IMR-90 (cell line): ENCODE results near the gene OSTM1. TPM values are rescaled to one million over a fixed set of nuclear protein-coding genes. Genes with fewer than 3 reads are reported as not detected.
"Not testable (repeated sequence)": the region's sequence is repeated elsewhere in the genome, so short reads cannot be mapped to it uniquely, and the experiment has no call there.

Experiments
- ATAC-seq: fragments of 200-7000 bp; cut with Tn5 transposase; 2 replicates; pipeline ENCODE4 v1.9.1; 2020; ENCODE audit warnings: low read depth, mild to moderate bottlenecking, moderate library complexity
- BruUV-seq: library from RNA; stranded (reverse); fragments of 400-500 nt; replicated peaks from 2 replicates; lab custom pipeline; 2021; lab: Mats Ljungman, UMichigan
- CTCF ChIA-PET: fragments of 300-600 bp; formaldehyde crosslinking; extraction: SDS; loops from one replicate; lab custom pipeline; 2021; ENCODE audit warnings: antibody characterized with exemption; lab: Yijun Ruan, JAX
- POLR2A ChIA-PET: fragments of 300-600 bp; sonication (Branson Sonifier 250); formaldehyde crosslinking; loops from one replicate; lab custom pipeline; 2022; ENCODE audit warnings: antibody characterized with exemption; ENCODE audit not compliant: unreplicated experiment; lab: Charles Lee
- DNase-seq: peaks from one replicate; pipeline ENCODE4 v3.0.0; 2013
- H2AFZ ChIP-seq: replicated peaks from 2 replicates; pipeline ENCODE3; 2013; ENCODE audit warnings: low read length, mild to moderate bottlenecking; ENCODE audit not compliant: poor library complexity
- H2AK5ac ChIP-seq: 2 replicates; pipeline ENCODE4 v1.6.1; 2013; ENCODE audit warnings: low read depth, low read length, inconsistent platforms
- H2AK9ac ChIP-seq: replicated peaks from 2 replicates; pipeline ENCODE3; 2013; ENCODE audit warnings: mild to moderate bottlenecking, low read depth, low read length, moderate library complexity; ENCODE audit not compliant: poor library complexity
- H2BK120ac ChIP-seq: 2 replicates; pipeline ENCODE4 v1.6.1; 2013; ENCODE audit warnings: low read depth, low read length, inconsistent platforms
- H2BK15ac ChIP-seq: 3 replicates; pipeline ENCODE4 v1.6.1; 2013; ENCODE audit warnings: low read depth, low read length, inconsistent platforms
- H2BK20ac ChIP-seq: 2 replicates; pipeline ENCODE4 v1.6.1; 2013; ENCODE audit warnings: low read depth, mild to moderate bottlenecking, inconsistent platforms, low read length, moderate library complexity
- H2BK5ac ChIP-seq: 2 replicates; pipeline ENCODE4 v1.6.1; 2013; ENCODE audit warnings: mild to moderate bottlenecking, low read depth, low read length, inconsistent platforms; ENCODE audit not compliant: poor library complexity, severe bottlenecking
- H3K14ac ChIP-seq: replicated peaks from 2 replicates; pipeline ENCODE4 v1.6.1; 2013; ENCODE audit warnings: low read depth, low read length, inconsistent platforms
- H3K18ac ChIP-seq: 2 replicates; pipeline ENCODE4 v1.6.1; 2013; ENCODE audit warnings: low read depth, low read length, control low read depth
- H3K23ac ChIP-seq: 2 replicates; pipeline ENCODE4 v1.6.1; 2013; ENCODE audit warnings: low read depth, low read length, inconsistent platforms
- H3K27ac ChIP-seq: 2 replicates; pipeline ENCODE4 v1.5.1; 2013; ENCODE audit warnings: mild to moderate bottlenecking, control low read depth, low read length; ENCODE audit not compliant: insufficient read depth
- H3K27me3 ChIP-seq: 2 replicates; pipeline ENCODE4 v1.6.1; 2013; ENCODE audit warnings: low read length; ENCODE audit not compliant: control insufficient read depth, insufficient read depth
- H3K36me3 ChIP-seq: 2 replicates; pipeline ENCODE4 v1.6.1; 2013; ENCODE audit warnings: low read length, mixed read lengths; ENCODE audit not compliant: control insufficient read depth, insufficient read depth
- H3K4ac ChIP-seq: 2 replicates; pipeline ENCODE4 v1.6.1; 2013; ENCODE audit warnings: low read depth, low read length, inconsistent platforms
- H3K4me1 ChIP-seq: 2 replicates; pipeline ENCODE4 v1.6.1; 2013; ENCODE audit warnings: low read length, mixed read lengths; ENCODE audit not compliant: control insufficient read depth, insufficient read depth
- H3K4me2 ChIP-seq: 2 replicates; pipeline ENCODE4 v1.6.1; 2013; ENCODE audit warnings: low read depth, mild to moderate bottlenecking, control low read depth, low read length, moderate library complexity
- H3K4me3 ChIP-seq: 2 replicates; pipeline ENCODE4 v1.5.1; 2013; ENCODE audit warnings: low read depth, mild to moderate bottlenecking, control low read depth, low read length, moderate library complexity; ENCODE audit not compliant: insufficient read depth
- H3K56ac ChIP-seq: 2 replicates; pipeline ENCODE4 v1.6.1; 2013; ENCODE audit warnings: low read length, inconsistent platforms; ENCODE audit not compliant: insufficient read depth; ENCODE audit errors: extremely low read depth
- H3K79me1 ChIP-seq, 2 experiments: 2 replicates each; pipeline ENCODE4 v1.6.1; 2013; ENCODE audit warnings: low read length in 2 of 2, inconsistent platforms in 1 of 2, low read depth in 1 of 2
- H3K9ac ChIP-seq: 2 replicates; pipeline ENCODE4 v1.6.1; 2013; ENCODE audit warnings: low read depth, low read length, control low read depth
- H3K9me1 ChIP-seq: 2 replicates; pipeline ENCODE4 v1.6.1; 2013; ENCODE audit warnings: low read length, inconsistent platforms; ENCODE audit not compliant: insufficient read depth
- H3K9me3 ChIP-seq: 2 replicates; pipeline ENCODE4 v1.6.1; 2013; ENCODE audit warnings: low read length; ENCODE audit not compliant: control insufficient read depth, insufficient read depth
- H4K20me1 ChIP-seq: 2 replicates; pipeline ENCODE4 v1.6.1; 2013; ENCODE audit warnings: low read length, inconsistent platforms; ENCODE audit not compliant: insufficient read depth
- H4K5ac ChIP-seq: 2 replicates; pipeline ENCODE4 v1.6.1; 2013; ENCODE audit warnings: mild to moderate bottlenecking, low read depth, low read length, control low read depth
- H4K8ac ChIP-seq, 2 experiments: 2 replicates each; pipeline ENCODE4 v1.6.1; 2013; ENCODE audit warnings: low read depth in 2 of 2, low read length in 2 of 2, control low read depth in 1 of 2, inconsistent platforms in 1 of 2
- H4K91ac ChIP-seq: 2 replicates; pipeline ENCODE4 v1.6.1; 2013; ENCODE audit warnings: low read depth, low read length, inconsistent platforms; ENCODE audit not compliant: insufficient read depth
- WGBS, 2 experiments: methylation state at CpG; one replicate each; pipeline versions ENCODE4 v1.1.5 to v1.1.7; 2013; ENCODE audit warnings: missing lambda C conversion rate in 2 of 2; ENCODE audit not compliant: insufficient read length in 1 of 2; ENCODE audit errors: extremely low coverage in 2 of 2; 5-methylcytosine and 5-hydroxymethylcytosine counted together
- dilution Hi-C: fragments of 300-500 bp; cut with HindIII; formaldehyde crosslinking; loops from one replicate; pipeline ENCODE4 v1.14.3; 2018; ENCODE audit warnings: low sequenced_read_pairs; ENCODE audit not compliant: unreplicated experiment
- in situ Hi-C: fragments of 300-500 bp; cut with MboI; formaldehyde crosslinking; loops from 3 replicates; pipeline ENCODE4 v1.14.3; 2019; ENCODE audit warnings: low sequenced_read_pairs, inconsistent platforms, mixed read lengths
- intact Hi-C: fragments of 100-400 bp; cut with micrococcal nuclease; formaldehyde crosslinking; loops from 2 replicates; pipeline ENCODE4 v1.10.0; 2022
- polyA plus RNA-seq, 3 experiments: library from polyadenylated mRNA; depleted of rRNA; stranded (reverse); fragments of >200 nt; gene quantifications; 2 replicates each; pipeline ENCODE4 v1.2.3, GENCODE V29; 2012; ENCODE audit warnings: low replicate concordance in 1 of 3
- total RNA-seq: library from RNA; depleted of rRNA; stranded (reverse); fragments of >200 nt; gene quantifications from 2 replicates; pipeline ENCODE4 v1.2.3, GENCODE V29; 2012

OSTM1 gene
- total and polyA plus RNA-seq, 2 of the 4 experiments (the other 2 are of a cell fraction): 8.0 to 24.7 TPM

GRCh38 chr6:108009258-108009657 lies 65.3 kb downstream of the OSTM1 start:
- BruUV-seq, H4K5ac ChIP-seq, H4K20me1 ChIP-seq, intact Hi-C loops, H3K4me2 ChIP-seq, H3K56ac ChIP-seq, ATAC-seq, POLR2A ChIA-PET, H3K4ac ChIP-seq, CTCF ChIA-PET, H3K4me1 ChIP-seq, H2BK15ac ChIP-seq, H3K79me1 ChIP-seq, H3K4me3 ChIP-seq, H2AFZ ChIP-seq, H4K8ac ChIP-seq, H3K9ac ChIP-seq, H3K27ac ChIP-seq, H2BK20ac ChIP-seq, H2AK5ac ChIP-seq, H2BK120ac ChIP-seq, DNase-seq, H3K9me1 ChIP-seq, H2AK9ac ChIP-seq, H3K23ac ChIP-seq, in situ Hi-C loops, H2BK5ac ChIP-seq, H4K91ac ChIP-seq, H3K9me3 ChIP-seq, H3K14ac ChIP-seq, H3K36me3 ChIP-seq, dilution Hi-C loops, H3K27me3 ChIP-seq, H3K18ac ChIP-seq: not testable (repeated sequence)
- WGBS, 2 experiments: no CpG with 5 or more reads among the region's 1 CpG
